Measurements from ENCODE around the gene DOCK6.

The DOCK6 gene

GRCh38 chr19:11198175-11198534 lies 64.2 kb downstream of the DOCK6 start:
- TF ChIP-seq CTCF (IDR thresholded peaks at IDR 0.05; ENCODE audit: control insufficient read depth, insufficient read depth, low read depth, low read length, missing control alignments) = no peak
- no peak overlapping the region for H3K4me3 ChIP-seq (ENCODE audit: control insufficient read depth, low read depth, low read length)
- DNase-seq (ENCODE audit: low read depth) = no peak

- DNase-seq (ENCODE audit: low read depth) = no peak
- TF ChIP-seq CTCF (IDR thresholded peaks at IDR 0.05; ENCODE audit: control insufficient read depth, insufficient read depth, low read depth, low read length, missing control alignments) = no peak
- peak within 1 kb of the TSS; percentile 90 for H3K4me3 ChIP-seq (ENCODE audit: control insufficient read depth, low read depth, low read length)
Observed at GRCh38 chr19:11197291-11198174, 64.8 kb downstream of the DOCK6 start, which contains the start of gene KANK2. Gene KANK2 (minus strand): TSS chr19:11197545. CDS start chr19:11194511, 3,034 bp downstream.

GRCh38 chr19:11196406-11197287 lies 65.7 kb downstream of the DOCK6 start:
- no peak for TF ChIP-seq CTCF (IDR thresholded peaks at IDR 0.05; ENCODE audit: control insufficient read depth, insufficient read depth, low read depth, low read length, missing control alignments)
- H3K4me3 ChIP-seq (ENCODE audit: control insufficient read depth, low read depth, low read length) = peak overlapping the region; percentile 90
- DNase-seq (ENCODE audit: low read depth) = no peak

- DNase-seq (ENCODE audit: low read depth) = no peak
- no peak for TF ChIP-seq CTCF (IDR thresholded peaks at IDR 0.05; ENCODE audit: control insufficient read depth, insufficient read depth, low read depth, low read length, missing control alignments)
- peak overlapping the region; percentile 43 for H3K4me3 ChIP-seq (ENCODE audit: control insufficient read depth, low read depth, low read length)
Observed at GRCh38 chr19:11195681-11196080, 66.6 kb downstream of the DOCK6 start.

GRCh38 chr19:11194656-11195558 lies 67.4 kb downstream of the DOCK6 start:
- no peak for DNase-seq (ENCODE audit: low read depth)
- no peak for TF ChIP-seq CTCF (IDR thresholded peaks at IDR 0.05; ENCODE audit: control insufficient read depth, insufficient read depth, low read depth, low read length, missing control alignments)
- H3K4me3 ChIP-seq (ENCODE audit: control insufficient read depth, low read depth, low read length) = peak overlapping the region; percentile 43

- TF ChIP-seq CTCF (IDR thresholded peaks at IDR 0.05; ENCODE audit: control insufficient read depth, insufficient read depth, low read depth, low read length, missing control alignments) = no peak
- no peak for DNase-seq (ENCODE audit: low read depth)
- no peak overlapping the region; the same call in 1 of the 2 replicates for H3K4me3 ChIP-seq (ENCODE audit: control insufficient read depth, low read depth, low read length)
Observed at GRCh38 chr19:11194173-11194572, 68.2 kb downstream of the DOCK6 start.
